Astrocyte of the cerebellum (primary cell): ENCODE results near the gene UGT1A3.
"Not testable (repeated sequence)": the region's sequence is repeated elsewhere in the genome, so short reads cannot be mapped to it uniquely, and the experiment has no call there.

Experiments used
- DNase-seq: peaks from one replicate; pipeline ENCODE4 v3.0.0-alpha.2; 2011; ENCODE audit warnings: low read depth
- H3K4me3 ChIP-seq: 2 replicates; pipeline ENCODE4 v1.5.1; 2011; ENCODE audit warnings: mild to moderate bottlenecking, low read depth, low read length, moderate library complexity
- in situ Hi-C: cut with HindIII; loops from 2 replicates; pipeline ENCODE4 v1.10.0; 2017; ENCODE audit warnings: low sequenced_read_pairs
- TF ChIP-seq, protein P1 (sequence below): IDR thresholded peaks from 2 replicates; pipeline ENCODE4 v1.5.1; 2012; ENCODE audit warnings: low read length, low read depth, moderate library complexity, mild to moderate bottlenecking; ENCODE audit errors: missing control alignments

UGT1A3 gene

DNA sequence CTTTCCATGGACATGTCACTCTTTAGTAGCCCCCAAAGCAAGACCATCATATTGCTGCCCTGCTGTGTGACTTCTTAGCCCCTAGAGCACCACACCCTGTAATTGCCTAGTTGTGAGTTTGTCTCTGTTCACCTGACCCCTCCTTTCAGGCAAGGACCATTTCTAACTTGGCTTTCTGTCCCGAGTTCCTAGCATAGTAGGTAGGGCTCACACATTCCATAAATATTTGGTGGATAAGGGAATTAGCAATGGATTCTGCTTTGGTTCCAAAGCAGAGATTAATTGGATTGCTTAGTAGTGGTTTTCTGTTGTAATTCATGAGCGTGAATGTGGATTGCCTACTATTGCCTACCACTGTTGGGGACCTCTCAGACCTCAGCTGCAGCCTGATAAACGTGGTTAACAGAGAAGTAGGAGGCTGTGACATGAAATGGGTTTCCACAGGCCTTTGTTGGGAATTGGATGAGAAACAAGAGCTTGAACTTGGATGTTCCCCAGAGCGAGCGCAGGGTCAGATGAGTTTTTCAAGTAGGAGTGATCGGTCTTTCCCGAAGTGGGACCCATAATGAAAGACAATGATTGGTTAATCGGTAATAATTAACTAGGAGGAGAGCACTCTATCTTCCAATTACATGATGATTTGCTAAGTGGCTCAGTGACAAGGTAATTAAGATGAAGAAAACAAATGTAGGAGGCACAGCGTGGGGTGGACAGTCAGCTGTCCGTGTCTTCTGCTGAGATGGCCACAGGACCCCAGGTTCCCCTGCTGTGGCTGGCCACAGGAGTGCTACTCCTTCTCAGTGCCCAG lies 17.8 kb downstream of the UGT1A3 start:
- in situ Hi-C loops, result no loop called here
- TF ChIP-seq, protein P1, sequence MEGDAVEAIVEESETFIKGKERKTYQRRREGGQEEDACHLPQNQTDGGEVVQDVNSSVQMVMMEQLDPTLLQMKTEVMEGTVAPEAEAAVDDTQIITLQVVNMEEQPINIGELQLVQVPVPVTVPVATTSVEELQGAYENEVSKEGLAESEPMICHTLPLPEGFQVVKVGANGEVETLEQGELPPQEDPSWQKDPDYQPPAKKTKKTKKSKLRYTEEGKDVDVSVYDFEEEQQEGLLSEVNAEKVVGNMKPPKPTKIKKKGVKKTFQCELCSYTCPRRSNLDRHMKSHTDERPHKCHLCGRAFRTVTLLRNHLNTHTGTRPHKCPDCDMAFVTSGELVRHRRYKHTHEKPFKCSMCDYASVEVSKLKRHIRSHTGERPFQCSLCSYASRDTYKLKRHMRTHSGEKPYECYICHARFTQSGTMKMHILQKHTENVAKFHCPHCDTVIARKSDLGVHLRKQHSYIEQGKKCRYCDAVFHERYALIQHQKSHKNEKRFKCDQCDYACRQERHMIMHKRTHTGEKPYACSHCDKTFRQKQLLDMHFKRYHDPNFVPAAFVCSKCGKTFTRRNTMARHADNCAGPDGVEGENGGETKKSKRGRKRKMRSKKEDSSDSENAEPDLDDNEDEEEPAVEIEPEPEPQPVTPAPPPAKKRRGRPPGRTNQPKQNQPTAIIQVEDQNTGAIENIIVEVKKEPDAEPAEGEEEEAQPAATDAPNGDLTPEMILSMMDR, result no peak
- no peak for DNase-seq
- no peak overlapping the region for H3K4me3 ChIP-seq

DNA sequence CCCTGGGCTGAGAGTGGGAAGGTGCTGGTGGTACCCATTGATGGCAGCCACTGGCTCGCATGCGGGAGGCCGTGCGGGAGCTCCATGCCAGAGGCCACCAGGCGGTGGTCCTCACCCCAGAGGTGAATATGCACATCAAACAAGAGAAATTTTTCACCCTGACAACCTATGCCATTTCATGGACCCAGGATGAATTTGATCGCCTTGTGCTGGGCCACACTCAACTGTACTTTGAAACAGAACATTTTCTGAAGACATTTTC lies 18.4 kb downstream of the UGT1A3 start:
- no peak overlapping the region for H3K4me3 ChIP-seq
- TF ChIP-seq, protein P1, result no peak
- in situ Hi-C loops, result no loop called here
- DNase-seq, result no peak

DNA sequence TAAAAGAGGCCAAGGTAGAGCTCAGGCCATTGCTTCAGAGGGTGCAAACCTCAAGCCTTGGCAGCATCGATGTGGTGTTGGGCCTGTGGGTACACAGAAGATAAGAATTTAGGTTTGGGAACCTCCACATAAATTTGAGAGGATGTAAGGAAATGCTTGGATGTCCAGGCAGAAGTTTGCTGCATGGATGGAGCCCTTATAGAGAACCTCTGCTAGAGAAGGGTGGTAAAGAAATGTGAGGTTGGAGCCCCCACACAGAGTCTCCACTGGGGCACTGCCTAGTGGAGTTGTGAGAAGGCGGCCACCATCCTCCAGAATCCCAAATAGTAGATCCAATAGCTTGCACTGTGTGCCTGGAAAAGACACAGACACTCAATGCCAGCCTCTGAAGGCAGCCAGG lies 21.8 kb downstream of the UGT1A3 start:
- DNase-seq, in situ Hi-C loops: not testable (repeated sequence)

DNA sequence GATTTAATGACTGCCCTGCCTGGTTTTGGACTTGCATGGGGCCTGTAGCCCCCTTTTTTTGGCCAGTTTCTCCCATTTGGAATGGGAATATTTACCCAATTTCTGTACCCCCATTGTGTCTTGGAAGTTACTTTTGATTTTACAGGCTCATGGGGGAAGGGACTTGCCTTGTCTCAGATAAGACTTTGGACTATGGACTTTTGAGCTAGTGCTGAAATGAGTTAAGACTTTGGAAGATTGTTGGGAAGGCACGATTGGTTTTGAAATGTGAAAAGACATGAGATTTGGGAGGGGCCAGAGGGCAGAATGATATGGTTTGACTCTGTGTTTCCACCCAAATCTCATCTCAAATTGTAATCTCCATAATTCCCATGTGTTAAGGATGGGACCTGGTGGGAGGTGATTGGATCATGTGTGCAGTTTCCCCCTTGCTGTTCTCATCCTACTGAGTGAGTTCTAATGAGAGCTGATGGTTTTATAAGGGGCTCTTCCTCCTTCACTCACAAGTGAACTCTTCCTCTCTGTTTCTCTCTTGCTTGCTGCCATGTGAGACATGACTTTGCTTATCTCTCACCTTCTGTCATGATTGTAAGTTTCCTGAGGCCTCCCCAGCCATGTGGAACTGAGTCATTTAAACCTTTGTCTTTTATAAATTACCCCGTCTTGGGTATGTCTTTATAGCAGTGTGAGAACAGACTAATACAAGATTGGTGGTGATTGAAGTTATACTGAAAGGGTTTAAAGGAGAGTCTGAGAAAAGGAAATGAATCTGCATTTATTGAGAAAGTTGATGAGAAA lies 22.6 kb downstream of the UGT1A3 start:
- H3K4me3 ChIP-seq, DNase-seq, in situ Hi-C loops: not testable (repeated sequence)

More for the DNA sequence above, 21.8 kb downstream of the UGT1A3 start:
- not testable (repeated sequence) for H3K4me3 ChIP-seq

DNA sequence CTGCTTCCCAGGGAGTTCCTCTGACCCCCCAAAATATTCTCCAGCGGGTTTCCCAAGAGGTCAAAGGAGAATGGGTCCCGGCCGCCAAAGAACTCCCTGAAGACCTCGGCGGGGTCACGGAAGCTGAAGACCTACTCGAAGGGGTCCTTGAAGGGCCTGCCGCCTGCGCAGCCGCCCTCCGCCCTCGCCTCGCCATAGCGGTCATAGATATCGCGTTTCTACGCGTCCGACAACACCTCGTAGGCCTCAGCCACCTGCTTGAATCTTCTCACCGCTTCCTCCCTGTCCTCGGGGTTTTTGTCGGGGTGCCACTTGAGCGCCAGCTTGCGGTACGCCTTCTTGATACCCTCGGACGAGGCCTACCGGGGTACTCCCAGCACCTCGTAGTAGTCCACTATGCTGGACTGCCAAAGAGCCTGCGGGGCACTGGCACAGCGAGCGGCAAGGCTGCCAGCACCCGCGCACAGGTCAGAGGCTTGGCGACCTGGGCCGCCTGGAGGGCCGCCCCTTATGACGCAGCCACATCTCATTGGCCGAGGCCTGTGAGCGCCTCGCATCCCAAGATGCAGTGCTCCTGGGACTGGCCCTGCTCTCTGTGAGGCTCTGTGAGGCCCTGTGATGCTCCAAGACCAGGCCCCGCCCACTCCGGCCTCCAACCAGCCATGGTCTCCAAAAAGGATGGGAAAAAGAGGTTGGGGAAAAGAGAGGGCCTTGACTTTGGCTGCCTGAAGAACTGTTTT lies 26.2 kb downstream of the UGT1A3 start:
- in situ Hi-C loops, result no loop called here

DNA sequence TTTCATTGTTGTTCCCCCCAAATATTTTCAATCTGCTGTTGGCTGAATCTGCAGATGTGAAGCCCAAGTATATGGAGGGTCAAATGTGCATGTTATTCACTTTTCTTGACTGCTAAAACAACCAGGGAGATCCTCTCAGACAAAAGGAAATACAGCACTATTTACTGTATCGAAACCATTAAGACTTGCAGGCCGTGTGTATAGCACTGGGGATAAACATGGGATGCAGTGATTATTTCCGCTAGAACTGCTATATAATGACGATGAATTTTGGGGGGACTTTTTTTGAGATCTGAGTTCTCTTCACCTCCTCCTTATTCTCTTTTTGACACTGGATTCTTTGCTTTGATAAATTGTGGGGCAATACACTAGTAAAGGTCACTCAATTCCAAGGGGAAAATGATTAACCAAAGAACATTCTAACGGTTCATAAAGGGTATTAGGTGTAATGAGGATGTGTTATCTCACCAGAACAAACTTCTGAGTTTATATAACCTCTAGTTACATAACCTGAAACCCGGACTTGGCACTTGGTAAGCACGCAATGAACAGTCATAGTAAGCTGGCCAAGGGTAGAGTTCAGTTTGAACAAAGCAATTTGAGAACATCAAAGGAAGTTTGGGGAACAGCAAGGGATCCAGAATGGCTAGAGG lies 27.7 kb downstream of the UGT1A3 start:
- in situ Hi-C loops, result no loop called here
- H3K4me3 ChIP-seq, result no peak overlapping the region
- no peak for DNase-seq
- TF ChIP-seq, protein P1, result no peak

More for the DNA sequence above, 26.2 kb downstream of the UGT1A3 start:
- TF ChIP-seq, protein P1, result no peak
- no peak for DNase-seq
- no peak overlapping the region for H3K4me3 ChIP-seq

DNA sequence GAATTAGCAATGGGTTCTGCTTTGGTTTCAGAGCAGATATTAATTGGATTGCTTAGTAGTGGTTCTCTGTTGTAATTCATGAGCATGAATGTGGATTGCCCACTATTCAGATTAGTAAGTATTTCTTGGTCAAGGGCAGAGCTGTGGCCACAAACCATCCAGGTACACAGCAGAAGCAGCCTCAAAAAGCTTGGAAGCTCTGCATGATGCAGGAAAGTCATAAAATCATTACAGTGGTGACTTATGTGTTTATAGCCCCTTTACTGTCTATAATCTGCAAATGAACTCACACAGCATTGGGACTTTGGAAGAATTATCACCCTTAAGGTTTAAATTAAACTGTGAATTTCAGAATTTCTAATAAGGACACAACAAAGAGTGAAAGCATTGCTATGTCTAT lies 29.3 kb downstream of the UGT1A3 start:
- no peak overlapping the region for H3K4me3 ChIP-seq
- in situ Hi-C loops, result no loop called here
- DNase-seq, result no peak
- TF ChIP-seq, protein P1, result no peak
